GM18861 (cell line): ENCODE measurements around the gene FNIP1.
"Not testable (repeated sequence)": the region's sequence is repeated elsewhere in the genome, so short reads cannot be mapped to it uniquely, and the experiment has no call there.

Experiments used
- ATAC-seq: cut with Tn5 transposase; IDR thresholded peaks from one replicate; pipeline ENCODE4 v1.9.1; 2021; ENCODE audit not compliant: unreplicated experiment

FNIP1 gene

DNA sequence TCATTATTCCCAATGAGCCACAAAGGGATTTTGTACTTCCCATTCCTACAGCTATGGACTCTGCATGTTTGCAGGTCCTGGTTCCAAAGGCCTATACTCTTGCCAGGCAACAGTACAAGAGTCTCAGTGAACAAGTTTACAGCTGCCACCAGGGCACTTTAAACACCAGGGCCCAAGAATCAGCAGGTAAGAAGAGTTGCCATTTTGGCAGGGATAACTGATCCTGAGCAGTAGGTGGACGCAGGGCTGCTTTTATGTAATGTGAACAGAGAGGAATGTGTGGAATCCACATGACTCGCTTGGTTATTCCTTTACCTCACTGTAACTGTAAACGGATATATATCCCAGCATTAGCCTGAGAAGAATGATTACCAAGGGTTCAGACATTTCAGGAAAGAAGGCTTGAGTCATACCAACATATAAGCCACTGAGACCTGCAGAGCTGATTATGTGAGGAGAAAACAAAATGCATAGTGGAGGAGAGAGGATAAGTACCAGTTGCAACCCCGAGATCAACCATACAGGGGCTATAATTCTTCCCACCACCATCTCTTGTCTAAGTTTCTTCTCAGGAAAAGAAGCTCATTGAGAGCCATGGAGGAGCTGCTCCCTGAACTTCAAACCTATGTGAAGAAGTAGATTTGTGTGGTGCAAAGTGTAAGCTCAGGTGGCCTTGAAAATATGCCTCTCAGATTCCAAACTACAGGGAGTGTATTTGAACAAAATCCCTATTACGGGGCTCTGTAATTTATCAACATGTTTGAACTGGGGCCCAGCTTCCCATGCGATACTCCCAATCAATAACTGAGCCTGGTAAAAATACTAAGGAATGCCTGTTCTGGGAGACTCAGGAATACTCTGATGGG is 186.4 kb downstream of the FNIP1 start:
- no peak for ATAC-seq

- ATAC-seq = no peak
Observed at GRCh38 chr5:131609774-131610173, 187.0 kb downstream of the FNIP1 start.

GRCh38 chr5:131608597-131608996 is 188.2 kb downstream of the FNIP1 start:
- ATAC-seq = no peak

DNA sequence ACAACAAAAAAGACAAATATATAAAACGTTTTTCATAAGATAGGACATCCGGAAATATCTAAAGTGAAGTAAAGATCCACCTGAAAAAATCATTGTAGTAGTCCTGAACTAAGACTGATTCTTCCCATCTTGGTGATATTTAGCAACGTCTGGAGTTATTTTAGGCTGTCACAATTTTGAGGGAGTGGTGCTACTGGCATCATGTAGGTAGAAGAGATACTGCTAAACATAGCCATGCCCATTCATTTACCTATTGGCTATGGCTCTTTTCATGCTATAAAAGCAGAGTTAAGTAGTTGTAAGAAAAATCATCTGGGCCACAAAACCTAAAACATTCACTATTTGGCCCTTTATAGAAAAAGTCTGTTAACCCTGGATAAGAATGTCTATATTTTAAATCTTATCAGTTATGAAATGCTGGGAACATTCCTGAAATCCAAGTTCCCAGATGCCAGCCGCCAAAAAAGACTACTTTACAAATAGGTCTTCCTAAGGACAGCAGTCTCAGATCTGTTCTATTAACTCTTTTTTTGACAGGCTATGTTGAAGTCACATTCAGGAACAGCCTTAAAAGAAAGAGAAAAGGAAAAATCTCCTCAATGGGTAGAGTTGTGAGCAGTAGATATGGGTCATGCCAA is 188.8 kb downstream of the FNIP1 start:
- ATAC-seq = no peak

DNA sequence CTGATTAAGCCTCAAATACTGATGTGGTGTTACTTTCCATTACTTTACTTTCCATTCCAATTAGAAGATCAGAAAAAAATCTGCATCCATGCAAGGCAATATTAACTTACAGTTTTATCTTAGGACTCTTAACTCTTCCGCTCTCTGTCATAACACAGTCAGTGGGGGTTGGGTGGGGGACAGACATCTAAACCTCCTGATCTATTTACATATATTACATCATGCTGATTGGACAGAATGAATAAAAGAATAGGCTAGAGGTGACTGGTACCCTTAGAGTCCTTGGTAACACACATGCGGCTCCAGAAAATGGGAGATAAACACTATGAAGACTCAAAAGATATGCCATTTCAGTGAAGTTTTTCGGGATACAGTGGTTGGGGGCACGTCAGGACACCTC is 189.4 kb downstream of the FNIP1 start:
- ATAC-seq = no peak

GRCh38 chr5:131605086-131605485 is 191.7 kb downstream of the FNIP1 start:
- ATAC-seq = no peak

- ATAC-seq = no peak
Observed at GRCh38 chr5:131595088-131596033, 201.5 kb downstream of the FNIP1 start.

GRCh38 chr5:131593921-131594320 is 202.9 kb downstream of the FNIP1 start:
- ATAC-seq = no peak

- ATAC-seq = not testable (repeated sequence)
Observed at GRCh38 chr5:131593436-131593835, 203.4 kb downstream of the FNIP1 start.
